A673 (cell line): Measurements from ENCODE around the gene SLC9A8. TPM values are rescaled to one million over a fixed set of nuclear protein-coding genes. Genes with fewer than 3 reads are reported as not detected.

Experiments
- BruUV-seq: library from RNA; stranded (reverse); fragments of 400-500 nt; replicated peaks from 2 replicates; lab custom pipeline; 2021; lab: Mats Ljungman, UMichigan
- CTCF ChIA-PET: fragments of 300-600 bp; sonication (Branson Sonifier 250); formaldehyde crosslinking; loops from one replicate; lab custom pipeline; 2022; ENCODE audit warnings: antibody characterized with exemption; lab: Charles Lee
- POLR2A ChIA-PET: fragments of 300-600 bp; sonication (Branson Sonifier 250); formaldehyde crosslinking; loops from one replicate; lab custom pipeline; 2022; ENCODE audit warnings: antibody characterized with exemption; ENCODE audit not compliant: low non-redundant PET; lab: Charles Lee
- DNase-seq: peaks from one replicate; pipeline ENCODE4 v3.0.0-alpha.2; 2015; ENCODE audit warnings: low spot score
- H3K27ac ChIP-seq: fragments of 200-600 bp; sonication (generic); 2 replicates; pipeline ENCODE4 v1.5.1; 2016; ENCODE audit warnings: mixed run types, low read depth, mild to moderate bottlenecking, mixed read lengths, antibody characterized with exemption, low read length; ENCODE audit not compliant: poor library complexity, severe bottlenecking
- H3K27me3 ChIP-seq: fragments of 200-600 bp; sonication (generic); replicated peaks from 2 replicates; pipeline ENCODE4 v1.6.1; 2017; ENCODE audit warnings: mixed run types, low read depth, mild to moderate bottlenecking, mixed read lengths, antibody characterized with exemption, low read length; ENCODE audit not compliant: insufficient read depth, poor library complexity
- H3K36me3 ChIP-seq: fragments of 200-600 bp; sonication (generic); 2 replicates; pipeline ENCODE4 v1.6.1; 2016; ENCODE audit warnings: mixed run types, mild to moderate bottlenecking, mixed read lengths, antibody characterized with exemption, low read length; ENCODE audit not compliant: insufficient read depth, poor library complexity, severe bottlenecking
- H3K4me1 ChIP-seq: fragments of 200-600 bp; sonication (generic); 2 replicates; pipeline ENCODE4 v1.6.1; 2017; ENCODE audit warnings: mixed run types, mild to moderate bottlenecking, mixed read lengths, antibody characterized with exemption, low read length; ENCODE audit not compliant: insufficient read depth, poor library complexity, severe bottlenecking
- H3K4me3 ChIP-seq: fragments of 200-600 bp; sonication (generic); 2 replicates; pipeline ENCODE4 v1.5.1; 2016; ENCODE audit warnings: low read depth, mixed run types, mild to moderate bottlenecking, mixed read lengths, low read length; ENCODE audit not compliant: poor library complexity, severe bottlenecking
- H3K9me3 ChIP-seq: fragments of 200-600 bp; sonication (generic); 2 replicates; pipeline ENCODE4 v1.6.1; 2016; ENCODE audit warnings: mixed run types, low read depth, mild to moderate bottlenecking, mixed read lengths, antibody characterized with exemption, low read length; ENCODE audit not compliant: poor library complexity, severe bottlenecking
- CTCF ChIP-seq: fragments of 300-800, 200-600 bp; sonication (generic); conservative IDR thresholded peaks from 2 replicates; pipeline ENCODE4 v1.5.1; 2017; ENCODE audit warnings: low read depth, mild to moderate bottlenecking, antibody characterized with exemption, low read length, moderate library complexity, mixed read lengths
- EZH2 ChIP-seq: fragments of 200-600 bp; sonication (generic); IDR thresholded peaks from 2 replicates; pipeline ENCODE4 v1.6.1; 2017; ENCODE audit warnings: borderline replicate concordance, low read depth, mild to moderate bottlenecking, mixed read lengths, antibody characterized with exemption, low read length; ENCODE audit not compliant: poor library complexity, severe bottlenecking
- intact Hi-C: fragments of 100-400 bp; cut with micrococcal nuclease; formaldehyde crosslinking; loops from one replicate; pipeline ENCODE4 v1.10.0; 2022; ENCODE audit not compliant: unreplicated experiment
- total RNA-seq: library from RNA; stranded (reverse); gene quantifications from 2 replicates; pipeline ENCODE4 v1.2.3, GENCODE V29; 2021

The SLC9A8 gene
- total RNA-seq, 1 experiment from 2014 or later = 9.8 TPM

- intact Hi-C loops = no loop called here
- H3K27me3 ChIP-seq = no peaks in the 10 kb centered on the region
- peaks cover 32% of the 10 kb centered on the region for H3K36me3 ChIP-seq
- CTCF ChIA-PET = no interaction called here
- no peaks in the 10 kb centered on the region for H3K9me3 ChIP-seq
- no peak overlapping the region for H3K27ac ChIP-seq
- H3K4me3 ChIP-seq = no peak overlapping the region
- peaks cover 7% of the 10 kb centered on the region for H3K4me1 ChIP-seq
- BruUV-seq = no TSS peak
- POLR2A ChIA-PET = no interaction called here
- no peak for DNase-seq
- TF ChIP-seq CTCF (no peak), EZH2 (no peak)
Measured at GRCh38 chr20:49818816-49819215, 6.2 kb downstream of the SLC9A8 start.

- no peaks in the 10 kb centered on the region for H3K9me3 ChIP-seq
- intact Hi-C loops = no loop called here
- H3K36me3 ChIP-seq = peaks cover 32% of the 10 kb centered on the region
- BruUV-seq = no TSS peak
- no peak overlapping the region for H3K27ac ChIP-seq
- H3K4me1 ChIP-seq = peaks cover 5% of the 10 kb centered on the region
- no peak for DNase-seq
- TF ChIP-seq EZH2 (no peak), CTCF (no peak)
- no peak overlapping the region for H3K4me3 ChIP-seq
- POLR2A ChIA-PET = no interaction called here
- H3K27me3 ChIP-seq = no peaks in the 10 kb centered on the region
- CTCF ChIA-PET = no interaction called here
Measured at GRCh38 chr20:49819702-49820101, 7.1 kb downstream of the SLC9A8 start.

GRCh38 chr20:49821381-49821780 is 8.8 kb downstream of the SLC9A8 start:
- BruUV-seq = no TSS peak
- H3K27me3 ChIP-seq = no peaks in the 10 kb centered on the region
- intact Hi-C loops = no loop called here
- H3K4me1 ChIP-seq = peaks cover 5% of the 10 kb centered on the region
- POLR2A ChIA-PET = no interaction called here
- CTCF ChIA-PET = no interaction called here
- H3K4me3 ChIP-seq = no peak overlapping the region
- peaks cover 25% of the 10 kb centered on the region for H3K36me3 ChIP-seq
- DNase-seq = no peak
- no peak for TF ChIP-seq CTCF
- no peak for TF ChIP-seq EZH2
- no peak overlapping the region for H3K27ac ChIP-seq
- H3K9me3 ChIP-seq = no peaks in the 10 kb centered on the region
